Urothelium cell line (cell line): ENCODE results near the gene GRID1.

Experiments used
- DNase-seq: peaks from one replicate; pipeline ENCODE4 v3.0.0; 2011; ENCODE audit warnings: low spot score, mixed read lengths
- FAIRE-seq: peaks from 2 replicates; lab custom pipeline; 2011; peaks lifted over from hg19 to GRCh38; lab: Jason Lieb, UNC

Gene GRID1

GRCh38 chr10:86295791-86296190 is 70.8 kb downstream of the GRID1 start:
- DNase-seq (no peak), FAIRE-seq (no peak)

GRCh38 chr10:86295351-86295750 is 71.2 kb downstream of the GRID1 start:
- FAIRE-seq, result no peak
- DNase-seq, result no peak

GRCh38 chr10:86294346-86295265 is 72.0 kb downstream of the GRID1 start:
- no peak for DNase-seq
- FAIRE-seq, result no peak

- no peak for FAIRE-seq
- DNase-seq, result no peak
These were observed 73.2 kb downstream of the GRID1 start for GRCh38 chr10:86293396-86293791.

GRCh38 chr10:86292462-86293395 is 73.9 kb downstream of the GRID1 start:
- DNase-seq, result no peak
- FAIRE-seq, result peak; percentile 97

- no peak for DNase-seq
- FAIRE-seq, result no peak
These were observed 74.8 kb downstream of the GRID1 start for GRCh38 chr10:86291616-86292340.

- DNase-seq (no peak), FAIRE-seq (no peak)
These were observed 75.5 kb downstream of the GRID1 start for GRCh38 chr10:86290933-86291615.

- DNase-seq, result no peak
- FAIRE-seq, result no peak
These were observed 77.1 kb downstream of the GRID1 start for GRCh38 chr10:86289577-86289868.

GRCh38 chr10:86288695-86289576 is 77.7 kb downstream of the GRID1 start:
- no peak for DNase-seq
- no peak for FAIRE-seq

- no peak for FAIRE-seq
- no peak for DNase-seq
These were observed 78.5 kb downstream of the GRID1 start for GRCh38 chr10:86287966-86288579.

GRCh38 chr10:86287110-86287793 is 79.3 kb downstream of the GRID1 start:
- FAIRE-seq (no peak), DNase-seq (no peak)

GRCh38 chr10:86286236-86287109 is 80.1 kb downstream of the GRID1 start:
- FAIRE-seq, result no peak
- DNase-seq, result no peak

GRCh38 chr10:86285136-86285790 is 81.3 kb downstream of the GRID1 start:
- FAIRE-seq (no peak), DNase-seq (no peak)

- DNase-seq (no peak), FAIRE-seq (no peak)
These were observed 82.1 kb downstream of the GRID1 start for GRCh38 chr10:86284355-86285105.

- peak; percentile 96 for FAIRE-seq
- no peak for DNase-seq
These were observed 82.9 kb downstream of the GRID1 start for GRCh38 chr10:86283466-86284287.
